ENCODE measurements around the gene GAB2.
"Not testable (repeated sequence)": the region's sequence is repeated elsewhere in the genome, so short reads cannot be mapped to it uniquely, and the experiment has no call there.

Gene GAB2

DNA sequence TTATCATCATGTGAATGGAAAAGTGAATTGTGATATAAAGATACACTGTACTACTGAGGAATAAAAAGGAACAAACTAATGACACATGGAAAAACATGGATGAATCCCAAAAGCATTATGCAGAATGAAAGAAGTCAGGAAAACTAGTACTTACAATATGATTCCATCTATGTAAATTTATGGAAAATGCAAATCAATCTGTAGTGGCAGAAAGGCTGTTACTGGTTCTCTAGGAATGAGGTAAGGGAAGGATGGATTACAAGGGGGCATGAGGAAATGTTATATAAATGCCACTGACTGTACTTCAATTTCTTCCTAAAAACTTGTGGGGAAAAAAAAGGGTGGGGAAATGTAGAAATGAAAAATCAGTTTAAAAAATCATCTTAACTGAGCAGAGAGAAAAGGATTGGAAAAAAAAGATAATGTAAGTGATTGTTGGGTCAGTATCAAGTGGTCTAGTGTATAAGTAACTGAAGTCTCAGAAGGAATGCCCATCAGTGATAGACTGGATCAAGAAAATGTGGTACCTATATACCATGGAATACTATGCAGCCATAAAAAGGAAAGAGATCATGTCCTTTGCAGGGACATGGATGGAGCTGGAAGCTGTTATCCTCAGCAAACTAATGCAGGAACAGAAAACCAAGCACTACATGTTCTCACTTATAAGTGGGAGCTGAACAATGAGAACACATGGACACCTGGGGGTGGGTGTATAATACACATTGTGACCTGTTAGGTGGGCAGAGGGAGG is 180.2 kb downstream of the GAB2 start:
- DNase-seq: no peak

DNA sequence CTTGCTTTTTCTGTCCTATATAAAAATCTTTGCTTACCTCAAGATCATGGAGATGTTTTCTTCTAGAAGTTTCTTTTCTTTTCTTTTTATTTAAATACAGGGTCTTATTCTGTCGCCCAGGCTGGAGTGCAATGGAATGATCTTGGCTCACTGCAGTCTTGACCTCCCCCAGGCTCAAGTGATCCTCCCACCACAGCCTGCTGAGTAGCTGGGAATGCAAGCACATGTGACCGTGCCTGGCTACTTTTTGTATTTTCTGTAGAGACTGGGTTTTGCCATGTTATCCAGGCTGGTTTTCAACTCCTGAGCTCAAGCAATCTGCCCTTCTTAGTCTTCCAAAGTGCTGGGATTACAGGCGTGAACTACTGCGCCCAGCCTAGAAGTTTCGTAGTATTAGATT is 183.6 kb downstream of the GAB2 start:
- DNase-seq: no peak

DNA sequence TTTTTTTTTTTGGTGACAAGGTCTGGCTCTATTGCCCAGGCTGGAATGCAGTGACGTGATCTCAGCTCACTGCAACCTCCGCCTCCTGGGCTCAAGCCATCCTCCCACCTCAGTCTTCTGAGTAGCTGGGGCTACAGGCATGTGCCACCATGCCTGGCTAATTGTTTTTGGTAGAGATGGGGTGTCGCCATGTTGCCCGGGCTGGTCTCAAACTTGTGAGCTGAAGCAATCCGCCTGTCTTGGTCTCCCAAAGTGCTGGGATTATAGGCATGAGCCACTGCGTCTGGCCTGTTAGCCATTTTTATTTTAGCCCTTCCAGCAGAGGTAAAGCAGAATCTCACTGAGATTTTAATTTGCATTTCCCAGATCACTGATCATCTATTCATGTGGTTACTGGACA is 184.6 kb downstream of the GAB2 start:
- not testable (repeated sequence) for DNase-seq

DNA sequence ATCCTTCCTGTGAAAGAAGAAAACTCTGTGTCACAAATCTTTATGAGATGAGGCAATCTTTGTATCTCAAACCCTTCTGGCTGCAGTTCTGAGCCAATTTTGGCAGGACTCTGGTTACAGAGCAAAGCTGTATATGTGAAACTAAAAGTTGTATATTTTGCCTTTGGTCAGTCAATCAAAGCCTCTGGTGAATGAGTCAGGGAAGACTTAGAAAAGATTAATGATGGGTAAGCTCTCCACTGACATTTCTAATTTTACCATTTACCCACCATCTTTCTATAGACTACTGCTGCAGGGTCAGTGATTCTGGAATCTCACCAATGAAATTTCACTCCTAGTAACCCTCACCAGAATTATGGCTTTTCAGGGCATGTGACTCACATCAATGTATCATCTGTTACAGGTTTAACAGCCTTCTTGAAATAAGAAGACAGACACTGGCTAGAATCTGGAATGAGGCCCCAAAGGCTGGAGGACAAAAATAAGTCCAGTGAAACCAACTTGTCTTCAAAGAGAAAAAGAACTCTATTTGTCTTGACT is 185.6 kb downstream of the GAB2 start:
- no peak for DNase-seq

DNA sequence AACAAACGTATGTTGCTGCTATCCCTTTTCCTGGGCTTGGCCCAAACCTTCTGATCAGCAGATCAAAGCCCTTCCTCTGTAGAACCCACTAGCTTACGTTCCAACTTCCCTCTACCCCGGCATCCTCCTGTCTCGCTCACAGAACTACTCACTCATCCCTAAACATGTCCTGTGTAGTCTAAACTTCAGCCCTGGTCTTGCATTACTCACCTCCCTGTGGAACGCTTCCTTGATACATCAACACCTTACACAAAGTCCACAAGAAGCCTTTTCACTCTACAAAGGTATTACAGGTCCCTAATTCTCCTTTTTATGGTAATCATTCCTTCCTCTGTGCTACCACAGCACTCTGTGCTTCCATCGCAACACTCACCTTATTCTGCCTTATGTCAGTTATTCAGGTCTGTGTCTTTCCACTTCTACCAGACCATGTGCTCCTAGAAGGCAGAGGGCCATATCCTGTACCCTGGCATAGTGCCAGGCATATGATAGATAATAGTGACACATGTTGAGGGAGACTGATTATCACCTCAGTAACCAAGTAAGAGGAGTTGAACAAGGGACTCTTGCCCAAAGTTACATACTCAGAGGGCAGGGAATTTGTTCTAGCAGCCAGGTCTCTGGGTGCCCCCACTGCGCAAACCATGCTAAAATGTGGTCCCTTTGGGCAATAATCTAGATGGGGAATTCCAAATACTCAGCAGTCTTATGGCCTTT is 187.3 kb downstream of the GAB2 start:
- DNase-seq: no peak

DNA sequence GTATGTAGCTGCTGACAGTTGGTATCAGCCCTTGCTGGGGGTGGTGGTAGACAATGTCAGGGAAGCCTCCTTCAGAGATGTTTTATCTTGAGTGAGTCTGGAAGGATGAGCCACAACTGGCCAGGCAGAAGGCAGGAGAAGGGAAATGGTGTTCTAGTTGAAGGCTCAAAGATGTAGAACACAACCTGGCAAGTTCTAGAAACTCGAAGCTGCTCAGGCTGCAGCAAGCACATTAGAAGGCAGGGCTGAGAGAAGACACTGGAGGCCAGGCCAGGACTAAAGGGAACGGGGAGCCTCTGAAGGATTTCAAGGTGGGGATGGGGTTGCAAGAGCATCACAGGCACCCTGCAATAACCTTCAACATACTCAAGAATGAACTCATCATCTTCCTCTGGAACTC is 188.5 kb downstream of the GAB2 start:
- DNase-seq: no peak

DNA sequence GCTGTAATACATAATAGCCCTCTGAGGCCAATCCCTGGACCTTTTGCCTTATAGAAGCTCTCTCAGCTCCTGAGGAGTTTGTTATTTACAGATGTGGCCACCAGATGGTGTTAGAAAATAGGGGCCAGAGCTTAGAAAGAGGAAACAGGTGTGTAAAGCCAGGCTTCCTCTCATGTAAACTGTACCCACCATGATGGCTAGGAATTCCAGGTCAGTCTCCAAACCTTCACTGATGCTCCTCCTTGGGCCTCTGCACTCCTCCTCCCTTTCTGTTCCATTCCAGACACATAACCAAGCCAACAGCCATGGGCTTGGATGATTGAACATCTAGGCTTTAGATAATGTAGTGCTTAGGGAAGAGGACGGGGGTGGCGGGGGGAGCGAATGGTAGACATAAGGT is 189.2 kb downstream of the GAB2 start:
- peak; percentile 44 for DNase-seq

DNA sequence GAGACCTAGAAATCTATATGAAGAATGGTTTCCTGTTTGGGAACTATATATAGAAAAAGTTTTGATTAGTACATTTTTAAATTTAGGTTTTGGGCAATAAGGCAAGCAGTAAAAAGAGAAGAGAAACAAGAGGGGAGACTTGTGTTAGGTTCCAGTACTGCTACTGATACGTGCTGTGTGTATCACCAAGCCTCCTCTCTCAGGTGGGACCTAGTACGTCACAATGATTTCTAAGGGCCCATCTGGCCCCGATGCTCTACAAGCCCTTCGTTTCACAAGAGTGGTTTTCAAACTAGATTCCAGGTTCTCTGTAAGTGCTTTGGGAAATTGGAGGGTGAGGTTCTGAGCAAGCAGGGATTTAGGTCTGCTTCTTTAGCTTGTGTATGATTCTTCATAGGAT is 189.7 kb downstream of the GAB2 start:
- DNase-seq: no peak

DNA sequence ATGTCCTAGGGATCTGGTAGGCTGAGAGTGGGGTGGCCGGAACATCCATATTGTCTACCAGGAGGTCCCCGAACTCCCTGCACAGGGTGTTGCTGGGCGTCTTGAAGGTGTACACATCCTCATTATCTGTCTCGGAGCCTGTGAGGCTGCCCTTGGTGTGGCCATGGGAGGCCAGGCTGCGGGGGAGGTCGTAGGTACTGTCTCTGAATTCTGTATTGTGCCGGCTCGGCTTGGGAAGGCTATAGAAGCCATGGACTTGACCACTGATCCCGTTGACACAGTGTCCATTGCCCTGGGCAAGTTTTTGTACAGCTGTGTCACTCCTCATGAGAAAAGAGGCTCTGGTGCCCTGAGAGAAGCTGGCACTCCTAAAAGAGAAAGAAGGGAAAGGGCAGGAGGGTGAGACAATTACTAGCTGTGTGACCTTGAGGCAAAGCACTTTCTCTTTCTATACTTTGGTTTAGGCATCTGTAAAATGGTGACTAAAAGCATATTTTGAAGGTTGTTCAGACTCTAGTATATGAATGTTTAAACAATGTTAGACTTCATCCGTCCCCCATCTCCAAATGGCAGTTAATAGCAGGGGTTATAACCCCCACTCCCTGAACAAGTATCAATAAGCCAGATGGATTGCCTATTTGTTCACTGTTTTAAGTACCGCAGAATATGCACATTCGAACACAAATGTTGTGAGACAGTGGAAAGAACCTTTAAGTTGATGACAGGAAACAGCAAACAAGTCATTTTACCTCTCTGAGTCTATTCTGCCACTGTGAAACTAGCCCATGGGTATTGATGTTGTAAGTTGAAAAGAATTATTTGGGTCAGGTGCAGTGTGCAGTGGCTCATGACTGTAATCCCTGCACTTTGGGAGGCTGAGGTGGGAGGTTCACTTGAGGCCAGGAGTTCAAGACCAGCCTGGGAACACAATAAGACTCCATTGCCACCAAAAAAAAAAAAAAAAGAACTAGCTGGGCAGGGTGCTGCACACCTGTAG is 190.6 kb downstream of the GAB2 start:
- DNase-seq: no peak

DNA sequence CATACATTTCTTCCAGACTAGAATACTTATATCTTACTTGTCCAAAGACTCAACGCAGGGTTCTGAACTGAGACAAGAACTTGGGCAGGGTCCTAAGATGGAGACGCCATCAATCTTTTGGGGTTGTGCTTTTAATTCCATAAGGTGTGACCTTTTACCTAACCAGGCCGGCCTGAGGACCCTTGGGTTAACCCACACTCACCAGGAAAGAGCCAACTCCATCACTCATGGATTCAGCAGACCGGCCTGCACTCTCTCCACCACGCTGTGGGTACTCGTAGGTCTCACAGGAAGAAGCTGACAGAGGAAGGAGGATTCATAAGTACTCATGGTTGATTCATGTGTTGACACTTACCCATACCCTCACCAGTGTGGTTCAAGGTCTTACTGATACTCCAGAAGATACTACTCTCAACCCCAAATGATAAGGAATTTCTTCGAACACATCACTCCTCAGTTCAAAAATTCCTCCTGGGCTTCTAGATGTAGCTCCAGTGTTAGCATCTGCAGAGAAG is 192.7 kb downstream of the GAB2 start:
- no peak for DNase-seq

DNA sequence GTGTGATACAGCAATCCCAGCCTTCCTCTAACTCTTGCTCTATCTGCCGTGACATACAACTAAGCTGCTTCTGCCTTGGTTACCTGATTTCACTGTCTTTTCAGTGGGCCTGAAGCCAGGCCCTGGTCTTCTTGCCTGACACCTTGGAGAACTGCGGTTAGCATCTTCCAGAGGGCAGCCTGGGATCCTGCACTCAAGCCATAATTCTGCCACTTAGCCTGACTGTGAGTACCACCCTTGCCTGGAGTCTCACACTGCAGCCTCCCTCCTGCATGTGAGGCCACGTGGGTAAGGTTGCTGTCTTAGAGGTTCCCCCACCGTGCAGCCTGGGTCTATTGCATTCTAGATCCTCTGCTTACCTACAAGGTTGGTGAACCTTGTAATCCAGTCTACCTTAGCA is 193.1 kb downstream of the GAB2 start:
- no peak for DNase-seq

DNA sequence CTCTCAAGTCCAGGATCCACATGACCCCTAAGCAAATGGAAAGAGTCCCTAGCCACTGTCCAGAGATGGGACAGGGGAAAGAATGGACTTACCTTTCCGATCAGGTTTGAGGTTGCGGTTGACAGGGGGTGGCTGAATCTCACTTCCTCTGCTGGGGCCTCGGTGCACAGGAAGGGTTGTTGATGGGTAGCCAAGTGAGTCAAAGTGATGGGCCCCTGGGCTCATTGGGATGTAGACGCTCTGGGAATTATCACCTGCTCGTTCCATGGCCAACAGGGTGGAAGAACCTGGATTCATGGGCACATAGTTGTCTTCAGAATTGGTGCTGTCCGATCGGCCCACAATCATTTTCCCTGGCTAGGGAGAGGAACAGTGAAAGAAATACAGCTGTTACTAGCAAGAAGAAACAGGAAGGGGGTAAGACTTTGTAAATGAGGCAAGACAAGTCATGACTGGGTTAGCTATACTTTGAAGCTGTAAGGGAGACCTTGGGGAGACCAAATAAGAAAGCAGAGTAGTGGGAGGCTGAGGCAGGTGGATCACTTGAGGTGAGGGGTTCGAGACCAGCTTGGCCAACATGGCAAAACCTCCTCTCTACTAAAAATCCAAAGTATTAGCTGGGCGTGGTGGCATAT is 194.2 kb downstream of the GAB2 start:
- DNase-seq: no peak

DNA sequence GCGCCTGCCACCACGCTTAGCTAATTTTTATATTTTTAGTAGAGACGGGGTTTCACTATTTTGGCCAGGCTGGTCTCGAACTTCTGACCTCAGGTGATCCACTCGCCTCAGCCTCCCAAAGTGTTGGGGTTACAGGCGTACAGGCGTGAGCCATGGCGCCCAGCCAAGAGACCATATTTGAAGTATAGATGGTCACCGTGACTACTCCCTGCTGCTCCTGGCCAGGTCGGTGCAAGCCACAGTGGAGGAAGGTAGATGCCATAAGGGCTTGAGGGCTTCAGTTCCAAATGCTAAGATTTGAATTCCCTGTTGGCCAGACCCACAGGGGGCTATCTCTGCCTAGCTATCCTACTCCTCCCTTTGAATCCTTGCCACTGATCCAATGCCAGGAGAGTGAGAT is 194.9 kb downstream of the GAB2 start:
- not testable (repeated sequence) for DNase-seq

DNA sequence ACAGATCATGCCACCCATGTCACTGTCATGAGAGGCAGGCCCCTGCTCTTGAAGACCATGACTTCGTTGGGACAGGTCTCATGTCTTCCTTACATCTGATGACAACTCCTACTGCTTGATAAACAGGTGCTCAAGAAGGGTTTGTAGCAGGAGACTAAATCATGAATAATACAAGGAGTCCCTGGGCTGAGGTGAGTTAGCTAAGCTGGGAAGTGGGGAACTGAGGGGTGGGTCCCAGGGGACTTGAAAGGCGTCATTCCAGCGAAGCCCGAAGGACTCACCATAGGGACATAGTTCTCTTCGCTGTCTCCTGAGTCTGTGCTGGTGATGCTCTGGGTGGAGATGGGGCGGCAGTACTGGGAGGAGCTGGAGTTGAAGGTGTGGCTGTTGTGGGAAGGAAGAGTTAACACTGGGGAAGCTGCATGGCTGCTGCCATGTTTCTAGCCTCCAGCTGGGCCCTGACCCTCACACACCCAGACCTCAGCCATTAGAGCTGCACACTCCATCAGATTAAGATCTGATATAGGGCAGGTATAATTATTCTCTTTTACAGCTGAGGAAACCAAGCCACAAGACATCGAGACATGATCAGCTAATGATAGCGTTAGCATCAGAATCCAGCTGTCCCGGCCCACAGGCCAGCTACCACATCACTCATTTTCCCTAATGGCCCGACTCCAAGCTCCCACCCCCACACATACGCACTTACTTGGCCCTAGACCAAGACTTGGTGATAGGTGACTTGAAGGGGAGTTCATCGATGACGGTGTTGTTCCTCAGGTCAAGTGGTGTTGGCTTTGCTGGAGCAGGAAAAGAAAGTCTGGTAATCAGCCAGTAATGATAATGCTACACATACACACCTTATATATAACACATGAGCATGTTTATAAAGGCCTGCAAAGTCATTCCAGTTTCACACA is 196.0 kb downstream of the GAB2 start:
- DNase-seq: no peak

DNA sequence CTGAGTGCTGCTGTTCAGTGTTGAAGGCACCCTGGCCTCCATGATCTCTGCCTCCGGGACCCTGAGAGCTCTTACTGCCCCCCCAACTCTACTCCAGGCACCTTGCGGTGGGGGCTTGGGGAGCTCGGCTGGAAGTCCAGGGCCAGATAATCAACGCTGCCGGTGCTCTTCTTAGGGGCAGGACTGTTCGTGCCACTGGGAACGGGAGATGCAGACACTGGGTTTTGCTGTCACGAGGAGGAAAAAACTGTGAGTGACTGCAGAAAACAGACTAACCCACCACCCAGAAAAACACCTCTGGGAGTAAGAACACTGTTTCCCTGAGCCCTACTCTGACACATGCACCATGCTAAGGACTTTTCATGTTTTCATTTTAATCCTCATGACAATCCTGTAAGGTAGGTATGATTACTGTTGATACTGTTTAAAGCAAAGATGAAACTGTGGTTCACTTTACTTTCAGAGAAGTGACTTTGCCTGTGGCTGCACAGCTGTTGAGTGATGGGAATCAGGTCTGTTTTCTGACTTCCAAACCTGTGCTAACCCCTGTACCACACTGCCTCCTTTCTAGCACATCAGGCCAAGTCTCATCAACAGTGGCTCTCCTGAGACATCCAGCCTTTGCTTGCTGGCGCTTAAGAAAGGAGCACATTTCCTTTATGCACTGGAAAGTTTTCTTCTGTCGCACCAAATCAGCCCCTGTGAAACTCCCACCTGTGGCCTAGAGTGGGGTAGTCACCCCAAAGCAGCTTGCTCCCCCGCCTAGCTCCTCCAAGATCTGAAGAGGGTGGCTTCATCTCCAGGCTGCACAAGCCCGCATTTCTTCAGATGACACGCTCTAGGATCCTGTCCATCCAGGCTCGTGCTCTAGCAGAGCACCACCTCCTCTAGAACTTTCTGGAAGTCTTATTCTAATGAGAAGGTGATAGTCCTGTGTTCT is 197.1 kb downstream of the GAB2 start:
- no peak for DNase-seq

DNA sequence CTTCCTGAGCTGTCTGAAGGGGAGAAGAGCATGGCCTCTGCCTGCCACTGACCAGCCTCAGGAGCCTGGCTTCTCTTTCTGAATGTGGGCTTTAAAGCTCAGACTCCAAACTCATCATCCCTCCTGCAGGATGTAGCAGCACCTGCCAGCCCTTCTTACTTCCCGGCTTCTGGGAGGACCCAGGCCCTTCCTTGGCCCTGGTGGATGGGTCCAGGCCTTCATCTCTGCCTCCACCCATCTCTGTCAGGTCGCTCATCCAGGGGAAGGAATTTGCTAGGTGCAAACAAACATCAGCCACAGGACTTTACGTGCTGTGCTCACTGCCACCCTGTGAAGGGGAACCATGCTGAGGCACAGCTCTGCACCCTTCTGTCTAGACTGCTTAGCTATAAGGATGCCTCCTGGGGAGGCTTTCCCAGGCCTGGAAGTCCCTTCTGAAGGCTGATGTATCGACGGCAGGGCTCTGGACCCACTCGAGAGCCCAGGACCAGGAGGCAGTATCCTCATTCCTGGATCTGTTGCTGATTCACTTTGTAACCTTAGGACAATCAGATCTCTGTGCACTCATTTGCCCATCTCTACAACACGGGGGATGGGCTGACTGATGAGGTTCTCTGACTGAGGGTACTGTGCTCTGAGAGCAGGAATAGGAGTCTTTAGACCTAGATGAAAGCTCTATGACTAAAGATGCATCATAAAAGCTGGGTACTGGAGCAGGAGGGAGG is 198.0 kb downstream of the GAB2 start:
- DNase-seq: no peak

DNA sequence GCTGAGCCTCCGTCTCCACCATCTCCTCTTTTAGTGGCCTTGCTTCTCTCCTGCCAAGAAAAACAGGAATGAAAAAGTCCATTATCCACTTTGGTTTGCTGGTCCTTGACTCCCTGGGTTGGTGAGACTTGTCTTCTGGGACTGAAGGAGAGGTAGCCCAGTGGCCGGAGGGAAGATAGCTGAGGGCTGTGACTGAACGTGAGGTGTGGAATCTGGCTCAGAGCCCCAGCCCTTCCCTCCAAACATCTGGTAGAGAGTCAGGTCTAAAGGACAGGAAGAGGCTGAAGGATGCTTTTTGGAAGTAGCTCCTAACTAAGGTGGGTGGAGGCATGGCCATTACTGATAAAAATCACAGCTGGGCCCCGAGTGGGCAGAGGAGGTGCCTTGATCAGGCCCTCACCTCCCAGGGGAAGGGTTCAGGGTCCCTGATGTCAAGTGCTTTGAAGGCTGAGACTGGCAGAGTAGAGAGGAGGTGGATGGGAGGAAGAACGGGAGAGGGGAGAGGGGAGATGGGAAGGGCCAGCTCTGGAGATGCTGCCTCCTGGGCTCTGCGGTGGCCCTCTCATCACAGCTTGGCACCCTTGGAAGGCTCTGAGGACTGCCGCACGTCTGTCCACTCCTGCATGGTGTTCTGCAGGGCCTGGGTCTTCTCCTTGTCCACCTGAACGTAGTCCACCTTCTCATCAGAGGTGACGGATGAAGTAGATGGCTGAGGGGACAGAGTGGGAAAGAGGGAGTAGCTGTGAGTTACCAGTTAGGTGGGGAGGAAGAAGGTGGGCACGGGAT is 198.7 kb downstream of the GAB2 start:
- no peak for DNase-seq
